ENCODE measurements around the gene MYRF. TPM values are rescaled to one million over a fixed set of nuclear protein-coding genes. Genes with fewer than 3 reads are reported as not detected.

The MYRF gene
- total RNA-seq, 1 donor from 2014 or later = not detected

GRCh38 chr11:61773809-61774208, 21.4 kb downstream of the MYRF start:
- peaks cover 6 to 11% (median 10%) of the 10 kb centered on the region in 3 donors for H3K4me1 ChIP-seq (ENCODE audit: control insufficient read depth in 3 of 3, insufficient read depth in 3 of 3, low read length in 3 of 3)
- H3K36me3 ChIP-seq (ENCODE audit: control insufficient read depth in 3 of 3, insufficient read depth in 3 of 3, low read length in 3 of 3) = no peaks in the 10 kb centered on the region
- no peaks in the 10 kb centered on the region for H3K9me3 ChIP-seq (ENCODE audit: control insufficient read depth in 3 of 3, low read length in 3 of 3)
- no peak overlapping the region for H3K27ac ChIP-seq (ENCODE audit: low read depth, low read length)
- peaks cover 1 to 6% (median 3%) of the 10 kb centered on the region in 3 donors for H3K27me3 ChIP-seq (ENCODE audit: control insufficient read depth in 3 of 3, insufficient read depth in 3 of 3, low read length in 3 of 3)
- no peak overlapping the region for H3K4me3 ChIP-seq (ENCODE audit: low read length in 3 of 3)
- no peak overlapping the region for H3K9ac ChIP-seq (ENCODE audit: low read depth in 1 of 3, low read length in 3 of 3)

GRCh38 chr11:61774411-61774810, 22.0 kb downstream of the MYRF start:
- Histone ChIP-seq H3K36me3 (ENCODE audit: control insufficient read depth in 3 of 3, insufficient read depth in 3 of 3, low read length in 3 of 3) (no peaks in the 10 kb centered on the region), H3K27me3 (ENCODE audit: control insufficient read depth in 3 of 3, insufficient read depth in 3 of 3, low read length in 3 of 3) (peaks cover 3 to 7% (median 3%) of the 10 kb centered on the region in 3 donors)

GRCh38 chr11:61775106-61775505, 22.7 kb downstream of the MYRF start:
- Histone ChIP-seq H3K9ac (ENCODE audit: low read depth in 1 of 3, low read length in 3 of 3) (no peak overlapping the region), H3K4me1 (ENCODE audit: control insufficient read depth in 3 of 3, insufficient read depth in 3 of 3, low read length in 3 of 3) (peaks cover 6 to 11% (median 10%) of the 10 kb centered on the region in 3 donors), H3K4me3 (ENCODE audit: low read length in 3 of 3) (no peak overlapping the region), H3K27ac (ENCODE audit: low read depth, low read length) (no peak overlapping the region), H3K36me3 (ENCODE audit: control insufficient read depth in 3 of 3, insufficient read depth in 3 of 3, low read length in 3 of 3) (no peaks in the 10 kb centered on the region), H3K27me3 (ENCODE audit: control insufficient read depth in 3 of 3, insufficient read depth in 3 of 3, low read length in 3 of 3) (peaks cover 3 to 7% (median 3%) of the 10 kb centered on the region in 3 donors), H3K9me3 (ENCODE audit: control insufficient read depth in 3 of 3, low read length in 3 of 3) (no peaks in the 10 kb centered on the region)

More at GRCh38 chr11:61774411-61774810, 22.0 kb downstream of the MYRF start:
- H3K27ac ChIP-seq (ENCODE audit: low read depth, low read length) = no peak overlapping the region
- H3K9me3 ChIP-seq (ENCODE audit: control insufficient read depth in 3 of 3, low read length in 3 of 3) = no peaks in the 10 kb centered on the region
- H3K4me3 ChIP-seq (ENCODE audit: low read length in 3 of 3) = no peak overlapping the region
- H3K4me1 ChIP-seq (ENCODE audit: control insufficient read depth in 3 of 3, insufficient read depth in 3 of 3, low read length in 3 of 3) = peaks cover 6 to 11% (median 10%) of the 10 kb centered on the region in 3 donors
- H3K9ac ChIP-seq (ENCODE audit: low read depth in 1 of 3, low read length in 3 of 3) = no peak overlapping the region

GRCh38 chr11:61775606-61776554, 23.4 kb downstream of the MYRF start:
- Histone ChIP-seq H3K27me3 (ENCODE audit: control insufficient read depth in 3 of 3, insufficient read depth in 3 of 3, low read length in 3 of 3) (peaks cover 3 to 7% (median 7%) of the 10 kb centered on the region in 3 donors), H3K36me3 (ENCODE audit: control insufficient read depth in 3 of 3, insufficient read depth in 3 of 3, low read length in 3 of 3) (no peaks in the 10 kb centered on the region), H3K4me1 (ENCODE audit: control insufficient read depth in 3 of 3, insufficient read depth in 3 of 3, low read length in 3 of 3) (peaks cover 6 to 11% (median 10%) of the 10 kb centered on the region in 3 donors), H3K4me3 (ENCODE audit: low read length in 3 of 3) (no peak overlapping the region), H3K9me3 (ENCODE audit: control insufficient read depth in 3 of 3, low read length in 3 of 3) (no peaks in the 10 kb centered on the region), H3K27ac (ENCODE audit: low read depth, low read length) (no peak overlapping the region), H3K9ac (ENCODE audit: low read depth in 1 of 3, low read length in 3 of 3) (no peak overlapping the region)

- peaks cover 3 to 7% (median 7%) of the 10 kb centered on the region in 3 donors for H3K27me3 ChIP-seq (ENCODE audit: control insufficient read depth in 3 of 3, insufficient read depth in 3 of 3, low read length in 3 of 3)
- no peaks in the 10 kb centered on the region for H3K9me3 ChIP-seq (ENCODE audit: control insufficient read depth in 3 of 3, low read length in 3 of 3)
- H3K4me1 ChIP-seq (ENCODE audit: control insufficient read depth in 3 of 3, insufficient read depth in 3 of 3, low read length in 3 of 3) = peaks cover 6 to 11% (median 10%) of the 10 kb centered on the region in 3 donors
- H3K4me3 ChIP-seq (ENCODE audit: low read length in 3 of 3) = no peak overlapping the region
- H3K27ac ChIP-seq (ENCODE audit: low read depth, low read length) = no peak overlapping the region
- H3K9ac ChIP-seq (ENCODE audit: low read depth in 1 of 3, low read length in 3 of 3) = no peak overlapping the region
- no peaks in the 10 kb centered on the region for H3K36me3 ChIP-seq (ENCODE audit: control insufficient read depth in 3 of 3, insufficient read depth in 3 of 3, low read length in 3 of 3)
These were observed 24.2 kb downstream of the MYRF start for GRCh38 chr11:61776561-61777075.

GRCh38 chr11:61777234-61778090, 25.0 kb downstream of the MYRF start:
- Histone ChIP-seq H3K4me3 (ENCODE audit: low read length in 3 of 3) (peak overlapping the region in 2 of 3 donors; percentile 43 to 56), H3K27me3 (ENCODE audit: control insufficient read depth in 3 of 3, insufficient read depth in 3 of 3, low read length in 3 of 3) (peaks cover 3 to 7% (median 7%) of the 10 kb centered on the region in 3 donors), H3K36me3 (ENCODE audit: control insufficient read depth in 3 of 3, insufficient read depth in 3 of 3, low read length in 3 of 3) (no peaks in the 10 kb centered on the region), H3K4me1 (ENCODE audit: control insufficient read depth in 3 of 3, insufficient read depth in 3 of 3, low read length in 3 of 3) (peaks cover 6 to 11% (median 10%) of the 10 kb centered on the region in 3 donors), H3K9ac (ENCODE audit: low read depth in 1 of 3, low read length in 3 of 3) (peak overlapping the region in 2 of 3 donors; percentile 33 to 60), H3K27ac (ENCODE audit: low read depth, low read length) (no peak overlapping the region), H3K9me3 (ENCODE audit: control insufficient read depth in 3 of 3, low read length in 3 of 3) (no peaks in the 10 kb centered on the region)

GRCh38 chr11:61778357-61778886, 26.0 kb downstream of the MYRF start:
- peaks cover 3 to 7% (median 7%) of the 10 kb centered on the region in 3 donors for H3K27me3 ChIP-seq (ENCODE audit: control insufficient read depth in 3 of 3, insufficient read depth in 3 of 3, low read length in 3 of 3)
- H3K9ac ChIP-seq (ENCODE audit: low read depth in 1 of 3, low read length in 3 of 3) = no peak overlapping the region
- no peak overlapping the region for H3K27ac ChIP-seq (ENCODE audit: low read depth, low read length)
- H3K36me3 ChIP-seq (ENCODE audit: control insufficient read depth in 3 of 3, insufficient read depth in 3 of 3, low read length in 3 of 3) = no peaks in the 10 kb centered on the region
- peaks cover 6 to 11% (median 10%) of the 10 kb centered on the region in 3 donors for H3K4me1 ChIP-seq (ENCODE audit: control insufficient read depth in 3 of 3, insufficient read depth in 3 of 3, low read length in 3 of 3)
- H3K9me3 ChIP-seq (ENCODE audit: control insufficient read depth in 3 of 3, low read length in 3 of 3) = no peaks in the 10 kb centered on the region
- no peak overlapping the region for H3K4me3 ChIP-seq (ENCODE audit: low read length in 3 of 3)

GRCh38 chr11:61778920-61779650, 26.6 kb downstream of the MYRF start:
- Histone ChIP-seq H3K9me3 (ENCODE audit: control insufficient read depth in 3 of 3, low read length in 3 of 3) (no peaks in the 10 kb centered on the region), H3K4me3 (ENCODE audit: low read length in 3 of 3) (no peak overlapping the region), H3K27me3 (ENCODE audit: control insufficient read depth in 3 of 3, insufficient read depth in 3 of 3, low read length in 3 of 3) (peaks cover 3 to 7% (median 7%) of the 10 kb centered on the region in 3 donors), H3K36me3 (ENCODE audit: control insufficient read depth in 3 of 3, insufficient read depth in 3 of 3, low read length in 3 of 3) (no peaks in the 10 kb centered on the region), H3K4me1 (ENCODE audit: control insufficient read depth in 3 of 3, insufficient read depth in 3 of 3, low read length in 3 of 3) (peaks cover 6 to 11% (median 10%) of the 10 kb centered on the region in 3 donors), H3K9ac (ENCODE audit: low read depth in 1 of 3, low read length in 3 of 3) (no peak overlapping the region), H3K27ac (ENCODE audit: low read depth, low read length) (no peak overlapping the region)
